Stimulated activated CD8-positive, alpha-beta memory T cell treated with anti-CD3 and anti-CD28 coated beads, Interleukin-4, amount 100 ng/mL, for 48 hours (primary cell): ENCODE data around the gene TLR6.
"Not testable (repeated sequence)": the region's sequence is repeated elsewhere in the genome, so short reads cannot be mapped to it uniquely, and the experiment has no call there.

ENCODE experiments used
- DNase-seq: peaks from one replicate; pipeline ENCODE4 v3.0.0-alpha.2; 2020

The TLR6 gene

GRCh38 chr4:38785041-38785790 lies 71.4 kb downstream of the TLR6 start:
- DNase-seq: no peak

DNA sequence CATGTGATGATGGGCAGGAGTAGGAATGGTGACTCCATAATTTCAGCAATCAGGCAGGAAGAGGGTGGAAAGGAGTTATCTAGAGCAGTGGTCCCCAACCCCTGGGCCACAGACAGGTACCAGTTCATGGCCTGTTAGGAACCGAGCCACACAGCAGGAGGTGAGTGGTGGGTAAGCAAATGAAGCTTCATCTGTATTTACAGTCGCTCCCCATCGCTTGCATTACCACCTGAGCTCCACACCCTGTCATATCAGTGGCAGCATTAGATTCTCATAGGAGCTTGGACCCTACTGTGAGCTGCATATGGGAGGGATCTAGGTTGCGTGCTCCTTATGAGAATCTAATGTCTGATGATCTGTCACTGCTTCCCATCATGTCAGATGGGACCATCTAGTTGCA lies 72.5 kb downstream of the TLR6 start:
- no peak for DNase-seq

DNA sequence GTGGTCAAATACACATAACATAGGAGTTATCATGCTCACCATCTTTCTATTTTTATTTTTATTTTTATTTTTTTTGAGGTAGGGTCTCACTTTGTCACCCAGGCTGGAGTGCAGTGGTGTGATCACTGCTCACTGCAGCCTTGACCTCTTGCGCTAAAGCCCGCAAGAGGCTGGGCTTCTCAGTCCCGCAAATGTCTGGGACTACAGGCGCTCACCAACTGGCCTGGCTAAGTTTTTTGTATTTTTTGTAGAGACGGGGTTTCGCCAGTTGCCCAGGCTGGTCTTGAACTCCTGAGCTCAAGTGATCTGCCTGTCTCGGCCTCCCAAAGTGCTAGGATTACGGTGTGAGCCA lies 73.5 kb downstream of the TLR6 start:
- no peak for DNase-seq

DNA sequence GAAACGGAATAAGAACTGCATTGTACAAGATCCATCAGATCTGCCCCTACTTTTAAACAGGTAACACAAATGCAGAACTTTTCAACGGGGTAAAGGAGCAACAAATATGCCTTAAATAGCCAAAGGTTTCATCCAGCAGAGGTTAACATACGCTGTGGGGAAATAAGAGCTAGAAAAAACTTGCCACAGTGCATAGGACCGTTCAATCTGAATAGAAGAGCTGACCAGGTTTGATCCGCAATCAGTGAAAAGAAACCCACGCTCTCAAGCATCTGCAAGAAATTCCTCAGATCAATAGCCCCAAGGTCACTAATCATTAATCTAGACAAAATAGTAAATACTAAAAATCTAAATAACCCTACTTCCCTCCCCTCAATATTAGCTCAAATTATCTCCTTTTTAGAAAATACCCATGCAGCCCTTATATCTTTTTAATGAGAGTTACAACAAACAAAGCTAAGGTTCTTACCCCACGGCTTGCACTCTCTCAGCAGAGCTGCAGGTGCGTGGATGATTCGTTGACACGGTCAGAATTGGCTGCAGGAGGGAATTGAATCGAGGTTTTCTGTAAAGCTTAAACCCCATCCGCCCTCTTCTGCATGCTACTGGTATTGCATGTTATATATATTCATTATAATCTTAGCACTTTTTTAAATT lies 74.0 kb downstream of the TLR6 start, which contains the start of gene TLR10:
TLR10 (minus strand) TSS at position 539 of the 657 bp plus-strand sequence. CDS start 7,400 bp downstream, outside the sequence.
- DNase-seq: peak; percentile 41

DNA sequence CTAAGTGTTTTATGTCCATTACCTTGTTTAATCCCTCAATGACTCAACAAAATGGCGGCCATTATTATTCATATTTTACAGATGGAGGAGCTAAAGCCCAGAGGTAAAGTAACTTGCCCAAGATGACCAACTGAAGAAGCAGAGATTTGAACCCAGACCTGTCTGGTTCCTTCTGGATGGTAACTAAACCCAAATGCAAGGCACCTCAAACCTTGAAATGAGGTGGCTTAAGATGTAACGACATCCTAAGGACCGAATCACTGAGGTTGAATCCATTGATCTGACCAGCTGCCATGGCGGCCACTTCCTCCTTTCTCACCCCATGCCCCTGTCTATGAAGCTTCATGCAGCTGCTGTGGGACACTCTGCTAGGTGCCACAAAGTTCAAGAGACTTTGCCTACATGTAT lies 74.8 kb downstream of the TLR6 start:
- no peak for DNase-seq

GRCh38 chr4:38780833-38781484 lies 75.7 kb downstream of the TLR6 start:
- no peak for DNase-seq

DNA sequence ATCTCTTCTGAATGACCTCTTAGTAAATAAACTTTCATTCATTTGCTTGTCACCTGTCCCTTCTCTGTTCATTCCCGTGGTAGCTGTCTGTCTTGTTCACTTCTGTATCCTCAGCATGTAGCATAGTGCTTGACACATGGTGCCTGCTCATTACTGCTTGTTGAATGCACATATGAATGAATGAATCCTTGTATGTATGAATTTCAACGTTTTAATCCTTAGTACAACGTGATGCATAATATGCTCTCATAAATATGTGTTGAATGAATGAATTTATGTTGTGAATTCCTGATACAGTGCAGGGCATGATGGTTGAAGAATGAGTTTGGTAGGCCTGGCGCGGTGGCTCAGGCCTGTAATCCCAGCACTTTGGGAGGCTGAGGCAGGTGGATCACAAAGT lies 76.8 kb downstream of the TLR6 start:
- no peak for DNase-seq

GRCh38 chr4:38777925-38778324 lies 78.7 kb downstream of the TLR6 start:
- not testable (repeated sequence) for DNase-seq

- DNase-seq: no peak
These were observed 81.3 kb downstream of the TLR6 start for GRCh38 chr4:38775326-38775725.

- no peak for DNase-seq
These were observed 82.2 kb downstream of the TLR6 start for GRCh38 chr4:38774181-38774955.
